Esophagus muscularis mucosa (tissue), 4 donors: ENCODE data around the gene IGF1R. TPM values are rescaled to one million over a fixed set of nuclear protein-coding genes. Genes with fewer than 3 reads are reported as not detected.
A peak's percentile ranks its signal among the peaks of the same experiment; 100 is the strongest.

Experiments
- DNase-seq: peaks from one replicate; pipeline ENCODE4 v3.0.0-alpha.2; 2017; ENCODE audit errors: extremely low spot score
- H3K27ac ChIP-seq, 4 donors: fragments of 200-600 bp; sonication (generic); replicated peaks in 1 of 4; 1 replicate in 3 of 4; 2 replicates in 1 of 4; pipeline ENCODE4 v1.5.1; 2016 to 2019; ENCODE audit warnings: mild to moderate bottlenecking in 1 of 4
- H3K27me3 ChIP-seq, 4 donors: fragments of 200-600 bp; sonication (generic); one replicate each; pipeline versions ENCODE4 v1.5.1 to v1.6.0; 2016 to 2019
- H3K36me3 ChIP-seq, 4 donors: fragments of 200-600 bp; sonication (generic); one replicate each; pipeline ENCODE4 v1.5.1; 2016 to 2019
- H3K4me1 ChIP-seq, 4 donors: fragments of 200-600 bp; sonication (generic); one replicate each; pipeline ENCODE4 v1.5.1; 2016 to 2019
- H3K4me3 ChIP-seq, 4 donors: fragments of 200-600 bp; sonication (generic); 1 replicate in 2 of 4; 2 replicates in 2 of 4; pipeline ENCODE4 v1.5.1; 2016 to 2019; ENCODE audit warnings: mild to moderate bottlenecking in 4 of 4, moderate library complexity in 1 of 4
- H3K9me3 ChIP-seq, 4 donors: fragments of 200-600 bp; sonication (generic); 1 replicate in 3 of 4; 2 replicates in 1 of 4; pipeline ENCODE4 v1.5.1; 2016 to 2019
- CTCF ChIP-seq, 3 experiments: fragments of 200-600 bp in 2 of 3; fragments of 450-650 bp in 1 of 3; sonication (generic) in 2 of 3; IDR thresholded peaks; one replicate each; pipeline ENCODE4 v1.5.1; 2017 to 2019; ENCODE audit warnings: antibody characterized with exemption in 3 of 3, mild to moderate bottlenecking in 2 of 3, moderate library complexity in 1 of 3
- EP300 ChIP-seq: sonication (generic); formaldehyde crosslinking; IDR thresholded peaks from one replicate; pipeline ENCODE4 v1.6.1; 2017; ENCODE audit warnings: antibody characterized with exemption
- POLR2A ChIP-seq: fragments of 450-650 bp; IDR thresholded peaks from one replicate; pipeline ENCODE4 v1.6.1; 2017; ENCODE audit warnings: antibody characterized with exemption, moderate library complexity, mild to moderate bottlenecking, low read depth
- POLR2AphosphoS5 ChIP-seq, 2 donors: sonication (generic); formaldehyde crosslinking; IDR thresholded peaks; one replicate each; pipeline ENCODE4 v1.6.1; 2017; ENCODE audit warnings: antibody characterized with exemption in 2 of 2
- WGBS: methylation state at CpG from one replicate; pipeline ENCODE4 v1.1.5; 2018; 5-methylcytosine and 5-hydroxymethylcytosine counted together
- intact Hi-C: fragments of 100-400 bp; cut with DNase I; formaldehyde crosslinking; loops from one replicate; pipeline ENCODE4 v1.15.1; 2023
- total RNA-seq, 4 donors: library from RNA; depleted of rRNA; stranded (reverse); fragments of >200 nt; gene quantifications; one replicate each; pipeline versions ENCODE4 v1.1.0 to v1.2.1, GENCODE V29; 2016

Gene IGF1R
- total RNA-seq, 4 donors from 2014 or later = 33.6 to 95.3 (median 49.7) TPM

GRCh38 chr15:98888820-98889479, 240.6 kb downstream of the IGF1R start:
- Histone ChIP-seq H3K4me1 (peaks cover 13 to 68% (median 34%) of the 10 kb centered on the region in 4 donors), H3K9me3 (no peaks in the 10 kb centered on the region), H3K27me3 (no peaks in the 10 kb centered on the region), H3K36me3 (peaks cover 0 to 14% (median 5%) of the 10 kb centered on the region in 4 donors), H3K4me3 (no peak overlapping the region), H3K27ac (no peak overlapping the region)
- intact Hi-C loops = no loop called here
- TF ChIP-seq POLR2AphosphoS5 (IDR thresholded peaks at IDR 0.05) (peak; percentile 9 to 35), CTCF (IDR thresholded peaks at IDR 0.05) (no peak), POLR2A (no peak)
- WGBS = 87% methylated on average over 8 of the region's 8 CpGs
- no peak for DNase-seq

GRCh38 chr15:98889930-98890695, 241.8 kb downstream of the IGF1R start:
- 86% methylated on average over 12 of the region's 12 CpGs for WGBS
- Histone ChIP-seq H3K4me1 (peaks cover 3 to 56% (median 25%) of the 10 kb centered on the region in 4 donors), H3K4me3 (no peak overlapping the region), H3K9me3 (no peaks in the 10 kb centered on the region), H3K27me3 (no peaks in the 10 kb centered on the region), H3K27ac (no peak overlapping the region), H3K36me3 (peaks cover 0 to 14% (median 5%) of the 10 kb centered on the region in 4 donors)
- TF ChIP-seq POLR2A (no peak), POLR2AphosphoS5 (IDR thresholded peaks at IDR 0.05) (no peak), EP300 (no peak), CTCF (IDR thresholded peaks at IDR 0.05) (no peak)
- intact Hi-C loops = no loop called here
- no peak for DNase-seq

- intact Hi-C loops = no loop called here
- DNase-seq = no peak
- H3K9me3 ChIP-seq = no peaks in the 10 kb centered on the region
- H3K27me3 ChIP-seq = no peaks in the 10 kb centered on the region
- H3K36me3 ChIP-seq = peaks cover 0 to 17% (median 5%) of the 10 kb centered on the region in 4 donors
- H3K27ac ChIP-seq = no peak overlapping the region
- H3K4me3 ChIP-seq = no peak overlapping the region
- 97% methylated on average over 31 of the region's 31 CpGs for WGBS
- peaks cover 0 to 51% (median 25%) of the 10 kb centered on the region in 4 donors for H3K4me1 ChIP-seq
- TF ChIP-seq POLR2AphosphoS5 (IDR thresholded peaks at IDR 0.05) = no peak
- no peak for TF ChIP-seq CTCF (IDR thresholded peaks at IDR 0.05)
- no peak for TF ChIP-seq POLR2A
- TF ChIP-seq EP300 = no peak
These were observed 243.0 kb downstream of the IGF1R start for GRCh38 chr15:98891301-98891700.

- no peak for TF ChIP-seq POLR2A
- no peak for TF ChIP-seq EP300
- TF ChIP-seq CTCF (IDR thresholded peaks at IDR 0.05) = no peak
- TF ChIP-seq POLR2AphosphoS5 (IDR thresholded peaks at IDR 0.05) = no peak
- no peak overlapping the region for H3K27ac ChIP-seq
- peaks cover 0 to 28% (median 5%) of the 10 kb centered on the region in 4 donors for H3K36me3 ChIP-seq
- no peaks in the 10 kb centered on the region for H3K27me3 ChIP-seq
- H3K9me3 ChIP-seq = no peaks in the 10 kb centered on the region
- no peak overlapping the region for H3K4me3 ChIP-seq
- no peak for DNase-seq
- intact Hi-C loops = no loop called here
- WGBS = 84% methylated on average over 6 of the region's 6 CpGs
- peaks cover 0 to 51% (median 34%) of the 10 kb centered on the region in 4 donors for H3K4me1 ChIP-seq
These were observed 245.1 kb downstream of the IGF1R start for GRCh38 chr15:98893401-98893800.
